Measurements from ENCODE around the gene GIGYF2.

Gene GIGYF2

DNA sequence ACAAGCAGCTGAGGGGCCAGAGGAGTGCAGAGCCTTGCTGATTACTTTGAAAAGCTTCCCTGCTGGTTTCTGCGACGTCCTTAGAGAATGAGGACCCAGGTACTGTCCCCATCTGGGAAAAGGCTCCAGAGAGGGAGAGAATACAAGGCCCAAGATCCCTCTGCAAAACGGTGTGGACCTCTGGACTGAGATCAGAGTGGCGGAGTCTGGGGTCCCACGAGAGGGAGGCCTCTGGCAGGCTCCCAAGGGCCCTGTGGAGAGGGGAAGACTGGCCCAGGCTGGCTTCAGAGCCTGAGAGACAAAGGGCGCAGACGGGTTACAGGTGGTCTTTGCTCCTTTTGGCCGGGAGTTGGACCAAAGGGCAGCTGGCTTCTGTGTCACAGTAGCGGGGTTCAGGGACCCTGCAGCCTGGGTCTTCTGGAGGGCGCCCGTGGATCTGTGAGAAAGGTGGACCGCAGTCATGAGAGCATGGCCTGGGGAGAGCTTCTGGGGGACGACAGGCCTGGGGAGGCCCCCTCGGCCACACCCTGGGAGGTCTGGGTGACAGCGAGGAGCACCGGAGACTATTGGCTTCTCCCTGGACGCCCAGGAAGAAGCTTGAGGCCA, 173.7 kb downstream of the GIGYF2 start:
- DNase-seq: no peak

DNA sequence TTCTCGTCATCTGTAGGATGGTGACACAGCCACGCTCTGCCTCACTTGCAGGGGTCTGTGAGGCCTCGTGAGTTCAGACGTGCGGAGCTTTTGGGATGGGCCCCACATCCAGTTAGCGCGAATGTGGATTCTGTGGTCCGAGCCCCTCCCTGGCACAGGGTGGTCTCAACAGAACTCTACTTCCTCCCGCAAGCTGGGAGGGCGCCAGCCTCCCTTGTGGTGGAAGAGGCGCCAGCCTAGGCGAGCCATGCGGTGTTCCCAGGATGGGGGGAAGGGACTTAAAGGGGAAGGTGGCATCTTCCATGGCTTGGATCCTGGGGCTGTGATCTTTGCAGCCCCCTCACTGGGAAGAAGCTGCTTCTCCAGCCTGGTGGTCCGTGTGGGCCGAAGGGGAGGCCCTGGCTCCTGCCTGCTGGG, 174.3 kb downstream of the GIGYF2 start:
- DNase-seq: no peak

DNA sequence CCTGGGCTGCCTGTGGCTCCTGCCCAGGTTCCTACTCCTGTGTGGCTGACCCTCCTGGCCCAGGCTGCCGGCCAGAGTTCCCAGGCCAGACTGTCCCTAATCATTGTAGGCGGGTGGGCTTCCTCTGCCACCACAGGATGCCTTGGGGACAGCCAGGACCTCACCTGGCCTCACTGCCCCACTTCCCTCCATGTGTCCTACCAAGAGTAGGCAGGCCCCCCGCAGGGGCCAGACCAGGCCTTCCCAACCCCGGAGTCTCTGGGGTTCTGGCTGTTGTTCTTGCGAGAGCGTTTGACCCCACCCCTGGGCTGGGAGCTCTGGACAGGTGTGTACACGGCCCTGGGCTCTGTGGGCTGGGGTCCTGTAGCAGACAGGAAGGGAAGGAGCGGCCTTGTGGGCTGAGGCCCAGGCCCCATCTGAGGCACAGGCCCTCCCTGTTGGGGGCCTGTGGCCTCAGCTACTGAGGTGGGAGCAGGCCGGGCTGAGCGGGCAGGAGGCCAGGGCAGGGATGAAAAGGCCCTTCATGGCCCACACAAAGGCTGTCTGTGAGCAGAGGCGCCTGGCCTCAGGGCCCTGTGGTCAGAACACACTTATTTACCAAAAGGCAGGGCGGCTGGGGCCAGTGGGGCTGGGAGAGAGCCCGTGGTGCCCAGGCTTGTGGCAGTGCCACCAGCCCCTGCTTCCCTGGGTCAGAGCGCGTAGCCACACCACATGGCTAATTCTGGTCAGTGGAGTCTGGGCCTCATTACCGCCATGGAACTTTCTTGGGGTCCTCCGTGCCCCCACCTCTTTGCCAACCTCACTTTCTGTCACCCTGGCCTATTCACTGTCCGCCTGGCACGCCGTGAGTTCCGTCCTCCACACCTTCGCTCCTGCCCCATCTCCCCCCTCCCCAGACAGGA, 175.0 kb downstream of the GIGYF2 start:
- no peak for DNase-seq

DNA sequence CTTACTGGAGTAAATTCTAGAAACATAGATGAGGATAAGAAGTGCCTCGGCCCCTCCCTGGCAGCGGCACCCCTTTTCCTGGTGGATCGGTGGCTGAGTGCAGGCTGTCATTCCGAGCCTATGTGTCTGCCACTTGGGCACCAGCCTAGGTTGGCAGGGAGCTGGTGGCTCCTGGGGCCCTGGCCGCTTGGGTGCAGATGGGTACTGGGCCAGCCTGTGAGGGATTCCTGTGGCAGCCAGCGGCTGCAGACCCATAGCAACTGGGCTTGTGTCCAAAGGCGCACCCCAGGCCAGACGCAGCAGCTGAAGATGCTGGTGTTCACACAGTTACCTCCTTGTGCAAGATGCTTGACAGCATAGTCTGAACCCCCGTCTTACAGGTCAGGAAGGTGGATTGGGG, 175.7 kb downstream of the GIGYF2 start:
- DNase-seq: no peak

DNA sequence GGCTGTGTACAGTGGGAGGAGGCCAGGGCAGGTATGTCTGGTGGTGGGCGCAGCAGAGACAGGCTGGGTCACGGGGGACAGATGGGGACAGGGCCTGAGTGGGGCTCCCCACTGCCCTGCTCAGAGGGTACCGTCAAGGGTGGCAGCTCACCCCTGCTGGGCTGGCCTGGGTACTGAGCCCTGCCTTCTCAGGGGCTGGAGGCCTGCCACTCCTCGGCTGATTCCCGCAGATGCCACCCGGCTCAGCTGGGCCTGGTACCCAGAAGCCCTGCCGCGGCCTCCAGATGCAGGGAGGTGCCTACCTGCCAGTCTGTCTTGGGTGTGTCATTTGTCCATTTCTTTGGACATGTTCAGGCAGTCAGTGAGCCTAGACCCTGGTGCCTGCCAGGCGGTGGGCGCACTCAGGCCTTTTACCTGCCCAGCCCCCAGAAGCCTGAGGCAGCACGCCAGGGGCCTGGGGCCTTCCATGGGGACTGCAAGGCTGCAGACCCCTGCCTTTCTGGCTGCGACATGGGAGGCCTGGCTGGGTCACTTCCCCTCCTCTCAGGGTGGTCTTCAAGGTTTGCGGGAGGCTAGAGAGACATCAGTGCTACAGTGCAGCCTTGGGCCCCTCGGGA, 176.3 kb downstream of the GIGYF2 start:
- no peak for DNase-seq

DNA sequence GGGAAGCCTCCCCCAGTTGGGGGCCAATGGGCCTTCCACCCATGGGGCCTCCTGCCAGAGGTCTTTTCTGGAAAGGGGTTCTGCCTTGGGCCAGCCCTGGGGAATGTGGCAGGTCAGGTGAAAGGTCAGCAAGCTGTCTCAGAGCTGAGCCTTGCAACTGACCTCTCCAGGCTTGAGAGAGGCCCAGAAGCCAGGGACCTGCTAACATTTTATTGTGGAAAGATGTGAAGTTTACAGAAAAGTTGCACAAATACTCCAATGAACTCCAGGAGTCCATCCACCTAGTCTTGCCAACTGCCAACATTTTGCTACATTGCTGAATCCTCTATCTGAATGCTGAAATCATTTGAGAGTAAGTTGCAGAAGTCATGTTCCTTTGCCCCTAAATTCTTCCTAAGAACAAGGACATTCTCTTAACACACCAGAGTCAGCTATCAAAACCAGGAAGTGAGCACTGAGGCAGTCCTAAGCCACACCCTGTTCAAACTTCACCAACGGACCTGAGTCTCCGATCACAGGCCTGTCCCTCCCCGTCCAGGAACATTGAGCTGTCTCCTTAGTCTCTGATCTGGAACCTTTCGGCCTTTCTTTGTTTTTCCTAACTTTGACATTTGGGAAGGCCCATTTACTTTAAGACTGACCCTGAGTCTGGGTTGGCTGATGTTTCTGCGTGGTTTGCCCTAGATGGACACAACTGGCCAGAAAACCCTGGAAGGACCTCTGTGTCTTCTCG, 176.9 kb downstream of the GIGYF2 start:
- DNase-seq: no peak

DNA sequence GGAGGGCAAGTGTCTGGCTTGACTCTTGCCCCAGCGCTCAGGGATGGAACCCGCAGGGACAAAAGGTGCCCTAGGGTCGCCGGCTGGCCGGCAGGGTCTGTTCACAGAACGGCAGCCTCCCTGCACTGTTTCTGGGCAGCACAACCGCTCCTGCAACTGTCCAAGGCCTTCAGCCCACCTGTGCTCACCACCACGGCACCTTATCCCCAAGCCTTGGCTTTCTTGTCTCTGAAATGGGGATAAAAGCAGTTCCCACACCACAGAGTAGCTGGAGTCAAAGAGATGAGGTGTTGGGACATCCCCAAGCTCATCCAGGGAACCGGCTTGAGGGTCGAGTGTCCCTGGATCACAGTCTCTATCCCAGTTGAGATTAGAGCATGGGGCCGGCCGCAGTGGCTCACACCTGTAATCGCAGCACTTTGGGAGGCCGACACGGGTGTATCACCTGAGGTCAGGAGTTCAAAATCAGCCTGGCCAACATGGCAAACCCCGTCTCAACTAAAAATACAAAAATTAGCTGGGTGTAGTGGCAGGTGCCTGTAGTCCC, 177.6 kb downstream of the GIGYF2 start:
- DNase-seq: no peak

DNA sequence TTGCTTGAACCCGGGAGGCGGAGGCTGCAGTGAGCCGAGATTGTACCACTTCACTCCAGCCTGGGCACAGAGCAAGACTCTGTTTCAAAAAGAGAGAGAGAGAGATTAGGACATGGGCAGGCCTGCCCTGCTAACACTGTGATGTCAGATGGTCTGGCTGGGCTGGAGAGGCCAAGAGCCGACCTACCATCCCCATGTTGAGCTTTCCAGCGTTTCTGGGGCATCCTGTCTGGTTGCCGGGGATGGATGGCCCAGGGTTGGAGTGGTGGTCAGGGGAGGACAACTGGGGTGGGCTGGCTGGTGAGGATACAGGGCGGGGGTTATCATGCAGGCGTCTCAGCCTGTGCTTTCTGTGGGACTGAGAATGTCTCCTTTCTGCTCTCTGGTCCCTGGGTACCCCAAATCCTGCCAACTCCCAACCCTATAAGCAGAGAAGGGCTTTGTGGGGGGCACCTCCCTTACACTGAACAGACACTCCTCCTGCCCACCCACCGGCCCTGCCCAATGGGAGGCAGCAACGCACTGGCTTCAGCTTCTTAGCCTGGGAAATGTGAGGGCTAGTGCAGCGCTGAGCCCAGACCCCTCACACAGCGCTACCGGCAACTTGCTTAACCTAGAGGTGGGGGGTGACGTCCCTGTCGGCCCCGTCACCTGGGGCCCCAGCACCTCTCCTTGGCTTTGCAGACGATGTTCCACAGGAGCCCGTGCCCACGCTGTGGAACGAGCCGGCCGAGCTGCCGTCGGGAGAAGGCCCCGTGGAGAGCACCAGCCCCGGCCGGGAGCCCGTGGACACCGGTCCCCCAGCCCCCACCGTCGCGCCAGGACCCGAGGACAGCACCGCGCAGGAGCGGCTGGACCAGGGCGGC, 178.4 kb downstream of the GIGYF2 start:
- DNase-seq: no peak

DNA sequence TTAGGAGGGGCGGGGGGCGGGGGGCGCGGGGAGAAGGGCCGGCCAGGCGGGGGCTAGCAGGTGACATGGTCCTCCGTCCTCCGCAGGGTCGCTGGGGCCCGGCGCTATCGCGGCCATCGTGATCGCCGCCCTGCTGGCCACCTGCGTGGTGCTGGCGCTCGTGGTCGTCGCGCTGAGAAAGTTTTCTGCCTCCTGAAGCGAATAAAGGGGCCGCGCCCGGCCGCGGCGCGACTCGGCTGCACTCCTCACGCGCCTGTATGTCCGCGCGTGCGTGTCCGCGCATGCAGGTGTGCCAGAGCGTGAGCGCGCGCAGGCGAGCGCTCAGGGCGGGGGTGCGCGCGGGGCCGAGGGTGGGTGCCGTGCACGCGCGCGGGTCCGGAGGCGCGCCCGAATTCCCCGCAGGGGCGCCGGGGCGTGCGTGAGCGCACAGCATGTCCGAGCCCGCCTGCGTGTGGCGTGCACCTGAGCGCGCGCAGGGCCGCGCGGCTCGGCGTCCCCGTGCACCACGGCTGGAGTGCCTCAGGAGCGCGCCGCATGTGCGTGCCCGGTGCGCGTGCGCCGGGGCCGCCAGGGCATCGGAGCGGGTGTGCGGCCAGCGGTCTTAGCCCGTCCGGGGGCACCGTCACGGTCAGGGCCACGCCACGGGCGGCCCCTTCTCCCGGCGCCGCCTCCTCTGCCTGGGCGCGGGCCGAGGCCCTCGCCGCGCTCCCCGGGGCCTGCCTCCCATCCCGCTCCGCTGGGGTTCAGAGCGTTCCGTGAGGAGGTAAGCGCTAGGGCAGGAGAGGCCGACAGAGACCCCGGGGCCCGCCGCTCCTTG, 179.2 kb downstream of the GIGYF2 start:
- DNase-seq: peak in 1 of 2 donors; percentile 51

DNA sequence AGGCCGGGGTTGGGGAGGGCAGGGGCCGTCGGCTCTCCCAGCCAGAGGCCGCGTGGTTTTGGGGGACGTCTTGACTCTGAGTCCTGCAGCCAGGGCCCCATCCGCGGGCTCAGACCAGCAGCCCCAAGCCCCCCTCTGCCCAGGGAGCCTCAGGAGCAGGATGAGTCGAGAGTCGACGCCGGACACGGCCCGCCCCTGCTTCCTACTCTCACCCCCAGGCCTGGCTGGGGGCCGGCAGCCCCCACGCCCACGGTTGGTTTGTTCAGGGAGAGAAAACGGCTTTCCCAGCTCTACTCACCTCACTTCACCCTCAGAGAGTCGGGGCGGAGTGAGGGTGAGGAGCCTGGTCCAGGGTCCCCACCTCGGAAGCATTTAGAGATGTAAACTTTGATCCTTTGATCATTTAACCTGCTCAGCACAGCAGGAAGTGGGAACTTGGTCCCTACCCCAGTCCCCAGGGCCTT, 179.9 kb downstream of the GIGYF2 start:
- DNase-seq: no peak

DNA sequence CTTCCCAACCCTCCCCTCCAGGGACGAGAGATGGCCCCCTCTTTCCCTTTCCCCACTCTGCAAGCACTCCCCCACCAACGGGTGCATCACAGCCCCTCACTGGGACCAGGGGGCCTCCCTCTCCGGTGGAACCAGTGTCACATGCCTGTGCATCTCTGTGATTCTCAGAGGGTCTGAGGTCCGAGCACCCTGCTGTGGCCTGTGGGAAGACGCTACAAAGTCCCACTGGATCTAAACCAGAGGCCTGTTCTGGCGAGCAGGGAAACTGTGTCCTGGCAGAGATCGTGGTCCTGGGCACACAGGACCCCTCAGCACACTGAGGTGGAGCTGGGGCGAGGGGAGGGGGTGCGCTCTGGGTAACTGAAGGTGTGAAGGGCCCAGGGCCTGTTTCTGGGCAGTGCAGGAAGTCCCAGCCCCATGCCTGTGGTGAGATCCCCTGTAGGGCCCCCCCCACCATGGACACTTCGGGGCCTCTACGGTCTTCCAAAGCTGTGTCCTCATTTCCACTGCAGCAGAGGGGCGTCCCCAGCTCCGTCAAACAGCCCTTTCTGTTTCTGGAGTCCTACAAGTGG, 180.9 kb downstream of the GIGYF2 start:
- DNase-seq: no peak

DNA sequence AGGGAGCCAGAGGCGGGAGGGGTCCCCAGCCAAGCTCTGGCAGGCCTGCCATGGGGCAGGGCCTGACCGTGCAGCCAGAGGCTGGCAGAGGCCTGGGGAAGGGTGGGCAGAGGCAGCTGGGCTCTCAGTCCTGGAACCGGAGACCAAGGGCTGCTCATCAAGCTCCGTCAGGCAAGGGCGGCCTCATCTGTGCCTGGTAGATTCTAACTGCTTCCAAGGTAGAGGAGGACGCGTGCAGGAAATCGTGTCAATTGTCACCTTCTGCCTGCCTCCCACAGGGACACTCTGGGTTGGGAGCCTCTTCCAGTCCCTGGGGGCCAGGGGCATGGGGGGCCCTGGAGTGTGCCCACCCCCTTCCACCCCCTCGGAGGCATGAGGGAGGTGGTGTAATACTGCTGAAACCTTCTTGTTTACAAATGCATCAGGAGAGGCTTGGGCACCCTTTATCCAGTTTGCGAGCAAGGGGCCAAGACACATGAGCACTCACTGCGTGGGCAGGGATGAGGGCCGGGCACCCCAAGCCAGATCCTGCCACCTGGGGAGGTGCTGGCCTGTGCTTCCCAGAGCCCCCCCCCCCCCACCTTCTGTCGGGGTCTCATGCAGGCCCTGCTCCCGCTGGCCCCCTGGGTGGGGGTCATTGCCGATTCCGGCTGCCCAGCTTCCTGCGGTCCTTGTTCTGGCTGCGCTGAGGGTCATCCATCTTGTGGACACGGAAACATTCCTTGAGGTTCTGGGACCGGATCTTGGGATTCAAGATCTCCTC, 181.9 kb downstream of the GIGYF2 start:
- DNase-seq: no peak

DNA sequence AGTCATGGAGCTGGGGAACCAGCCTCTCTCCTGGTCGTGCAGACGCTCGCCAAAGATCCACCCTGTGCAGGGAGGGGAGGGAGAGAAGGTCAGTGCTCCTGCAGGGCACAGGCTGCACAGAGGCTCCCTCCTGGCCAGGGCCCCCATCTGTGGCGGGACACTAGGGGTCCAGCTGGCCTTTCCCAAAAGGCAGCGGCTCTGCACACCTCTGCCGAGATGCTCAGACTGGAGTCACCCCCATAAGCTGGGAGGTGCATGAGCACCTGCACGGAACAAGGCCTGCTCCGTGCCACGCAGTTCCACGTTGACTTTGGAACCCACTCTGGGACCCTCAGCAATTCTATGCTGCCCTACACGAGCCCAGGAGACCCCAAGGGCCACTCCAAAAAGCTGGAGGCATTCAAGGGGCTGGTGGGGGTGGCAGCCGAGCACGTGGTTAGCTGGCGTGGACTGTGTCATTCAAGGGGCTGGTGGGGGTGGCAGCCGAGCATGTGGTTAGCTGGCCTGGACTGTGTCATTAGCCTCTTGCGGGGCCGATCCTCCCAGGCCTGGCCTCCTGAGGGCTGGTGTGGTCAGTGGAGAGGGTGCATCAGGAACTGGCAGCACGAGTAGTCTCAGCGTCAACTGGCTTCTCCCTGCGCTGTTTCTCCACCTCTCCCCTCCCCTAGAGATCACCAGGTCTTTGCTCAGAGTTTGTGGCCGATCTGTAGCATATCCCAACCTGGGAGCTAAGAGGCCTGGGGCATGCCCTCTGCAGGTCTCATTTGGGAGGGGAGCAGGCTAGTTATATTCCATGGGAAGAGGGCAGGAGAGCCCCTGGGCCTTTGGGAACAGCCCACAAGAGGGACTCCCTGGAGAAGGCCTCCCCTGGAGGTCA, 182.7 kb downstream of the GIGYF2 start:
- DNase-seq: no peak

DNA sequence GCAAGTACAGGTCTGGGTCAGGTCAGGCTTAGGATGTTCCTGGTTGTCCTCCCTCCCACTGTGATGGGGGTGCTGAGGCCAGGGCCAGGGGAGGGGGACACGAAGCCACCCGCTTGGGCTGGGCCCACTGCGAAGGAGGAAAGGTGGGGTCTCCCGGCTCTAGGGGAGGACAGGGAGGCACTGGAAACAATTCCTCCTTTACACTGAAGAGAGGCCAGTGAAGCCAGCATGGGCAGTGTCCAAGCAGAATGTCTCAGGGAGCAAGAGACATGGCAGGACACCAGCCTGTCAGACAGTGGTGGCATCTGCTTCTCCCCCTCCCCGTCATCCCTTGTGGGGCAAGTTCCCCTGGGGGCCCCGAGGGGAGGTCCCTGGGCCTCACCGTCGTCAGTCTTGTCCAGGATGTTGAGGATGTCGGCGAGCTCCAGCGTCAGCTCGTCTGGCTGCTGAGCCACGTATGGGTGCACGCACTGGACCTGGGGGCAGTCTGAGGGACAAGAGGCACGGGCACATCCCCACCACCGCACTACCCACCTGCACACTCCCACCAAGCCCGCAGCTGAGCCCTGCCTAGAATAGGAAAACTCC, 183.7 kb downstream of the GIGYF2 start:
- DNase-seq: no peak

DNA sequence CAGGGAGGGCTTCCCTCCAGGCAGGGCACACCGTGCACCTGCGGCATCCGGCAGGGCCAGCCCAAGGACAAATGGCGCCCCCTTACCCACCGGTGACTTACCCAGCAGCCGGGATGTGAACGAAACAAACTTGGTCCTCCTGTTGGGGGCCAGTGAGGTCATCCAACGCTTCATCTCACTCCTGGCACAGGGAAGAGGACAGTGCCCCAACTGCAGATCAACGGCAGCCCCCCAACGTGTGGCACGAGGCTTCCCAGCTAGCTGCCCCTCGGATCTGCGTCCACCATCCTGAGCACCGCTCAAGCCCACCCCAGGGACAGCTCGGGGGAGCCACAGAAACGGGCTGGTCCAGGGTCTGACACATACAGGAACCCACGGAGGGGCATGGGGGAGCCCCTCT, 185.0 kb downstream of the GIGYF2 start:
- no peak for DNase-seq

DNA sequence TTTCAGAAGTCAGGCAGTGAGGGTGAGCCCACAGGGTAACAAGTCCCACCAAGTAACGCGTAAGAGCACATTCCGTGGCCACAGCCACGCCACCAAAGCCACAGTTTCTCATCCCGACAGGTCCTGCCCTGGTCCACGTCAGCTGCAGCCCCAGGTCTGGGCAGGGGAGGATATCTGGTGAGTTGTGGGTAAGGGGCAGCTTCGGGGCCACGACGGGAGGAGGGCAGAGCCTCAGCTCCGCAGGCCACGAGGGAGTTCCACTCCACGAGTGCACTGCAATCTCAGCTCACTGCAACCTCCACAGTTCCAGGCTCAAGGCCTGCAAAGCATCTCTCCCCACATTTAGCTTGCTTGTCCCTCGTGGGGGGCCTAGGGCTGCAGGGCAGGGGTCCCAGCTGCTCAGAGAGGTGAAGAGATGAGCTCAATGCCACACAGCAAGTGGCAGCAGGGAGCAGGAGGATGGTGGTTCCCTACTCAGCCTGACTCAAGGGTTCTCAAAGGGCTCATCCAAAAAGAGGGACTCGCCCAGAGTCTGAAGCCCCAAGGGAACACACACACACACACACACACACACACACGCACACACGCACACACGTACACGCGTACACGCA, 185.5 kb downstream of the GIGYF2 start:
- DNase-seq: no peak

DNA sequence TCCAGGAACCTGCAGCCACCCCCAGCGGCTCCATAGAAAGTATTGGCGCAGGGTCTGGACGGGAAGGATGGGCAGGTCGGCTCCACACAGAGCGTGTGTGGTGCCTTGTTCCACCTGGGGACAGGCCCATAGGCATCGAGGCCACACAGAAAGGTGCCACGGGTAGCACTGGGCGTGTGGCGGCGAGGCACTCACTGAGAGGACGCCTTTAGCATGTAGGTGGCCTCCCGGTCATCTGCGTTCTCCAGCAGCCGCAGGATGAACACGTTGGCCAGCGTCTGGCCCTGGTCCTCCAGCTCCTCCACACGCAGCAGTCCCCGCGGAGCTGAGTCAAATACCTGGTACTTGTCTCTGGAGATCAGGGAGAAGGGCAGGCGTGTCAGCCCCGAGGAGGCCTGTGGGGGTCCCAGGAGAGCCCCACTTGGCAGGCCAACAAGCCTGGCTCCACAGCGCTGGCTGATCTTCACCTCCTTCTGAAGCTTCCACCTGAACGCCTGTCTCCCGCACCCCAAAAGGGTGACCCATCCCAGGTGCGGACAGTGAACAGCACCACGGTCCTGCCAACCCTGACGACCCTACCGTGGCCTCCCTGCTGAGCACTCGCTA, 186.1 kb downstream of the GIGYF2 start:
- no peak for DNase-seq

All from CD4-positive, alpha-beta T cell treated with Interferon alpha-2 for 1 hour (primary cell).